ENCODE results near the gene DHFR. TPM values are rescaled to one million over a fixed set of nuclear protein-coding genes. Genes with fewer than 3 reads are reported as not detected.

The DHFR gene
- total and polyA plus RNA-seq, 9 of the 15 experiments (the other 6 are each of a cell fraction or from before 2014, with no cell fraction given): 45.6 to 176 (median 97.7) TPM

- TF ChIP-seq, protein P1, sequence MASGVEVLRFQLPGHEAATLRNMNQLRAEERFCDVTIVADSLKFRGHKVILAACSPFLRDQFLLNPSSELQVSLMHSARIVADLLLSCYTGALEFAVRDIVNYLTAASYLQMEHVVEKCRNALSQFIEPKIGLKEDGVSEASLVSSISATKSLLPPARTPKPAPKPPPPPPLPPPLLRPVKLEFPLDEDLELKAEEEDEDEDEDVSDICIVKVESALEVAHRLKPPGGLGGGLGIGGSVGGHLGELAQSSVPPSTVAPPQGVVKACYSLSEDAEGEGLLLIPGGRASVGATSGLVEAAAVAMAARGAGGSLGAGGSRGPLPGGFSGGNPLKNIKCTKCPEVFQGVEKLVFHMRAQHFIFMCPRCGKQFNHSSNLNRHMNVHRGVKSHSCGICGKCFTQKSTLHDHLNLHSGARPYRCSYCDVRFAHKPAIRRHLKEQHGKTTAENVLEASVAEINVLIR (CRISPR knock-in tag; IDR thresholded peaks at IDR 0.05): no peak
- TF ChIP-seq RB1 (IDR thresholded peaks at IDR 0.05; ENCODE audit: low read depth) (peak; percentile 59; the same call in 1 of the 2 replicates), YY1 (IDR thresholded peaks at IDR 0.05; ENCODE audit: borderline replicate concordance in 1 of 3, control insufficient read depth in 1 of 3, extremely low read depth in 1 of 3, insufficient read depth in 3 of 3, insufficient read length in 1 of 3, insufficient replicate concordance in 2 of 3, low read depth in 1 of 3, low read length in 2 of 3) (peak in 1 of 3 experiments; percentile 70), L3MBTL2 (IDR thresholded peaks at IDR 0.05) (0 out of 2 replicates have a peak, but pooled peaks have one; percentile 28), AFF1 (IDR thresholded peaks at IDR 0.05; ENCODE audit: low read depth in 1 of 2, partially characterized antibody in 2 of 2) (no peak), ZHX1 (conservative IDR thresholded peaks at IDR 0.05; ENCODE audit: low read length) (no peak)
- TF ChIP-seq, protein P2, sequence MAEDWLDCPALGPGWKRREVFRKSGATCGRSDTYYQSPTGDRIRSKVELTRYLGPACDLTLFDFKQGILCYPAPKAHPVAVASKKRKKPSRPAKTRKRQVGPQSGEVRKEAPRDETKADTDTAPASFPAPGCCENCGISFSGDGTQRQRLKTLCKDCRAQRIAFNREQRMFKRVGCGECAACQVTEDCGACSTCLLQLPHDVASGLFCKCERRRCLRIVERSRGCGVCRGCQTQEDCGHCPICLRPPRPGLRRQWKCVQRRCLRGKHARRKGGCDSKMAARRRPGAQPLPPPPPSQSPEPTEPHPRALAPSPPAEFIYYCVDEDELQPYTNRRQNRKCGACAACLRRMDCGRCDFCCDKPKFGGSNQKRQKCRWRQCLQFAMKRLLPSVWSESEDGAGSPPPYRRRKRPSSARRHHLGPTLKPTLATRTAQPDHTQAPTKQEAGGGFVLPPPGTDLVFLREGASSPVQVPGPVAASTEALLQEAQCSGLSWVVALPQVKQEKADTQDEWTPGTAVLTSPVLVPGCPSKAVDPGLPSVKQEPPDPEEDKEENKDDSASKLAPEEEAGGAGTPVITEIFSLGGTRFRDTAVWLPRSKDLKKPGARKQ (CRISPR knock-in tag; IDR thresholded peaks at IDR 0.05): no peak
- TF ChIP-seq, protein P3, sequence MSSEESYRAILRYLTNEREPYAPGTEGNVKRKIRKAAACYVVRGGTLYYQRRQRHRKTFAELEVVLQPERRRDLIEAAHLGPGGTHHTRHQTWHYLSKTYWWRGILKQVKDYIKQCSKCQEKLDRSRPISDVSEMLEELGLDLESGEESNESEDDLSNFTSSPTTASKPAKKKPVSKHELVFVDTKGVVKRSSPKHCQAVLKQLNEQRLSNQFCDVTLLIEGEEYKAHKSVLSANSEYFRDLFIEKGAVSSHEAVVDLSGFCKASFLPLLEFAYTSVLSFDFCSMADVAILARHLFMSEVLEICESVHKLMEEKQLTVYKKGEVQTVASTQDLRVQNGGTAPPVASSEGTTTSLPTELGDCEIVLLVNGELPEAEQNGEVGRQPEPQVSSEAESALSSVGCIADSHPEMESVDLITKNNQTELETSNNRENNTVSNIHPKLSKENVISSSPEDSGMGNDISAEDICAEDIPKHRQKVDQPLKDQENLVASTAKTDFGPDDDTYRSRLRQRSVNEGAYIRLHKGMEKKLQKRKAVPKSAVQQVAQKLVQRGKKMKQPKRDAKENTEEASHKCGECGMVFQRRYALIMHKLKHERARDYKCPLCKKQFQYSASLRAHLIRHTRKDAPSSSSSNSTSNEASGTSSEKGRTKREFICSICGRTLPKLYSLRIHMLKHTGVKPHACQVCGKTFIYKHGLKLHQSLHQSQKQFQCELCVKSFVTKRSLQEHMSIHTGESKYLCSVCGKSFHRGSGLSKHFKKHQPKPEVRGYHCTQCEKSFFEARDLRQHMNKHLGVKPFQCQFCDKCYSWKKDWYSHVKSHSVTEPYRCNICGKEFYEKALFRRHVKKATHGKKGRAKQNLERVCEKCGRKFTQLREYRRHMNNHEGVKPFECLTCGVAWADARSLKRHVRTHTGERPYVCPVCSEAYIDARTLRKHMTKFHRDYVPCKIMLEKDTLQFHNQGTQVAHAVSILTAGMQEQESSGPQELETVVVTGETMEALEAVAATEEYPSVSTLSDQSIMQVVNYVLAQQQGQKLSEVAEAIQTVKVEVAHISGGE (CRISPR knock-in tag; IDR thresholded peaks at IDR 0.05): peak in 1 of 3 experiments; percentile 60; a peak in 1 of 6 replicates
Observed at GRCh38 chr5:80654391-80655230, at the start of gene DHFR, which contains the start of gene MSH3 (continued).
